ENCODE data around the gene ATP7A.

ATP7A gene

GRCh38 chrX:78019586-78020483 lies 109.3 kb downstream of the ATP7A start:
- H3K4me3 ChIP-seq (ENCODE audit: control insufficient read depth, low read depth, low read length): no peak overlapping the region
- DNase-seq (ENCODE audit: low read depth): no peak
- no peak for TF ChIP-seq CTCF (conservative IDR thresholded peaks at IDR 0.05; ENCODE audit: control insufficient read depth, insufficient read depth, low read depth, low read length)

GRCh38 chrX:78024349-78025059 lies 114.0 kb downstream of the ATP7A start:
- H3K4me3 ChIP-seq (ENCODE audit: control insufficient read depth, low read depth, low read length): no peak overlapping the region
- peak; percentile 64 for TF ChIP-seq CTCF (conservative IDR thresholded peaks at IDR 0.05; ENCODE audit: control insufficient read depth, insufficient read depth, low read depth, low read length)
- peak; percentile 25 for DNase-seq (ENCODE audit: low read depth)

GRCh38 chrX:78027798-78028197 lies 117.3 kb downstream of the ATP7A start:
- no peak for TF ChIP-seq CTCF (conservative IDR thresholded peaks at IDR 0.05; ENCODE audit: control insufficient read depth, insufficient read depth, low read depth, low read length)
- H3K4me3 ChIP-seq (ENCODE audit: control insufficient read depth, low read depth, low read length): no peak overlapping the region
- no peak for DNase-seq (ENCODE audit: low read depth)

- peak; percentile 45 for DNase-seq (ENCODE audit: low read depth)
- TF ChIP-seq CTCF (conservative IDR thresholded peaks at IDR 0.05; ENCODE audit: control insufficient read depth, insufficient read depth, low read depth, low read length): peak; percentile 59
- H3K4me3 ChIP-seq (ENCODE audit: control insufficient read depth, low read depth, low read length): no peak overlapping the region
Observed at GRCh38 chrX:78029663-78030062, 119.2 kb downstream of the ATP7A start.

GRCh38 chrX:78035061-78035460 lies 124.6 kb downstream of the ATP7A start:
- DNase-seq (ENCODE audit: low read depth): no peak
- no peak overlapping the region for H3K4me3 ChIP-seq (ENCODE audit: control insufficient read depth, low read depth, low read length)
- no peak for TF ChIP-seq CTCF (conservative IDR thresholded peaks at IDR 0.05; ENCODE audit: control insufficient read depth, insufficient read depth, low read depth, low read length)

GRCh38 chrX:78037881-78038280 lies 127.4 kb downstream of the ATP7A start:
- no peak for TF ChIP-seq CTCF (conservative IDR thresholded peaks at IDR 0.05; ENCODE audit: control insufficient read depth, insufficient read depth, low read depth, low read length)
- no peak for DNase-seq (ENCODE audit: low read depth)
- no peak overlapping the region for H3K4me3 ChIP-seq (ENCODE audit: control insufficient read depth, low read depth, low read length)

Data from fibroblast of mammary gland (primary cell).